A673 (cell line): Measurements from ENCODE around the gene PNRC2.

Experiments
- CTCF ChIP-seq: fragments of 300-800, 200-600 bp; sonication (generic); conservative IDR thresholded peaks from 2 replicates; pipeline ENCODE4 v1.5.1; 2017; ENCODE audit warnings: low read depth, mild to moderate bottlenecking, antibody characterized with exemption, low read length, moderate library complexity, mixed read lengths
- EZH2 ChIP-seq: fragments of 200-600 bp; sonication (generic); IDR thresholded peaks from 2 replicates; pipeline ENCODE4 v1.6.1; 2017; ENCODE audit warnings: borderline replicate concordance, low read depth, mild to moderate bottlenecking, mixed read lengths, antibody characterized with exemption, low read length; ENCODE audit not compliant: poor library complexity, severe bottlenecking

GRCh38 chr1:24002695-24003094 is 43.1 kb downstream of the PNRC2 start:
- TF ChIP-seq CTCF (no peak), EZH2 (no peak)
